Psoas muscle (tissue), 8 donors: ENCODE measurements around the gene YBX3. TPM values are rescaled to one million over a fixed set of nuclear protein-coding genes. Genes with fewer than 3 reads are reported as not detected.

Source experiments
- ATAC-seq, 4 donors: fragments of 200-7000 bp; cut with Tn5 transposase; one replicate each; pipeline ENCODE4 v1.9.1; 2020; ENCODE audit warnings: moderate library complexity in 3 of 4, mild to moderate bottlenecking in 2 of 4
- DNase-seq, 2 donors: peaks; one replicate each; pipeline ENCODE4 v3.0.0-alpha.2; 2020
- H3K27ac ChIP-seq: fragments of 200-600 bp; one replicate; pipeline ENCODE4 v1.8.0; 2022
- H3K27me3 ChIP-seq, 3 donors: fragments of 200-600 bp in 1 of 3; one replicate each; pipeline versions ENCODE4 v1.6.1 to v1.8.0; 2013 to 2022; ENCODE audit warnings: low read length in 2 of 3, mild to moderate bottlenecking in 2 of 3, moderate library complexity in 1 of 3; ENCODE audit not compliant: insufficient read depth in 3 of 3
- H3K36me3 ChIP-seq, 2 donors: fragments of 200-600 bp in 1 of 2; one replicate each; pipeline versions ENCODE4 v1.6.1 to v1.8.0; 2013 to 2022; ENCODE audit warnings: low read depth in 1 of 2, mild to moderate bottlenecking in 1 of 2, moderate library complexity in 1 of 2; ENCODE audit not compliant: insufficient read depth in 1 of 2
- H3K4me1 ChIP-seq: fragments of 200-600 bp; one replicate; pipeline ENCODE4 v1.8.0; 2022
- H3K4me3 ChIP-seq: fragments of 200-600 bp; one replicate; pipeline ENCODE4 v1.8.0; 2022; ENCODE audit warnings: mild to moderate bottlenecking
- H3K9me3 ChIP-seq: fragments of 200-600 bp; one replicate; pipeline ENCODE4 v1.8.0; 2022
- WGBS, 3 donors: extraction: QIAGEN DNeasy Blood & Tissue Kit; methylation state at CpG; one replicate each; pipeline versions ENCODE4 v1.1.6 to v1.1.7; 2013; 5-methylcytosine and 5-hydroxymethylcytosine counted together
- intact Hi-C, 2 donors: fragments of 100-400 bp; cut with DNase I; formaldehyde crosslinking; loops; one replicate each; pipeline versions ENCODE4 v1.11.0 to v1.14.2; 2022
- polyA plus RNA-seq, 3 donors: library from polyadenylated mRNA; stranded (reverse); fragments of 200-250 nt; gene quantifications; one replicate each; pipeline ENCODE4 v1.2.3, GENCODE V29; 2013
- total RNA-seq, 4 donors: library from RNA; stranded (reverse); fragmentation: NEBNext Ultra II Directional in 2 of 4; extraction: Animal tissue kit (Norgen Biotek cat#: 25700) in 2 of 4; gene quantifications; one replicate each; pipeline versions ENCODE4 v1.2.1 to v1.2.4, GENCODE V29; 2021 to 2023
- TF ChIP-seq, protein P1 (sequence below): fragments of 200-600 bp; IDR thresholded peaks from one replicate; pipeline ENCODE4 v1.8.0; 2022; ENCODE audit warnings: antibody characterized with exemption
- donor health status: healthy with polysubstance abuse.
- donor health status: DM: no; HTN: no; CAD: no; lungs with moderate emphysema.
- donor health status: Bipolar disorder and iron deficiency.
- donor health status: healthy.
- donor health status: DM: yes; HTN: yes; CAD: no.
- donor health status: DM: no; HTN: no; CAD: no.
- donor health status: DM: no; HTN: no; CAD: no.
- donor health status: DM: yes; HTN: yes; CAD: no.

The YBX3 gene
- total and polyA plus RNA-seq, 7 donors: 2,735 to 6,125 (median 4,885) TPM

DNA sequence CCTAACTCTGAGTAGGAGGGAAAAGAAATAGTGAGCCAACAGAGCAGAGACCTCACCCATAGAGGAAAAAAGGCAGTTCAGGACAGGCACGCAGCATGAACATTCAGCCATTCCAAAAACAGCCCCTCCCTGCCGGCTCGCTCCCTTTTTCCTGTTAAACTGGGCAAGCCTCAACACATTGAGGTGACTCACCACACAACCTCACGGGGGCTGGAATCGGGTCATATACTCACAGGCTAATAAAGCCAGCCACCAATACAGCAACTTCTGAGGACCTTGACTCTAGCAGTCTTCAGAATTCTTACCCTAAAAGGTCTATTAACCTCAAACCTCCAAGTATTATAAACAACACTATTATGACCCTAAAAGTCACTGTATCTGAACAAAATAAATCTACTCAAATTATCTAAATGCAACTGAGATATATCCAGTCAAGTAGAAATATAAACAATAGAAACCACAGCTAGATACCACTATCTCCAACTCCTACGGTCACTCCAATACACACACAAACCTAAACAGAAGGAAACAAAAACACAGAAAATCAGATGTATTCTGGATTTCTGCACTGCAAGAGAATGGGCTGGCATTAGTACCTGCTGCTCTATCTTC is 6.3 kb downstream of the YBX3 start:
- Histone ChIP-seq H3K36me3 (peaks cover 4 to 65% of the 10 kb centered on the region in 2 donors), H3K27me3 (no peaks in the 10 kb centered on the region), H3K9me3 (no peaks in the 10 kb centered on the region), H3K4me3 (peak overlapping the region; percentile 94), H3K27ac (peak overlapping the region; percentile 98), H3K4me1 (peaks cover 39% of the 10 kb centered on the region)
- ATAC-seq (peak; percentile 64 to 72 (median 68)), DNase-seq (peak; percentile 83 to 91)
- TF ChIP-seq, protein P1, sequence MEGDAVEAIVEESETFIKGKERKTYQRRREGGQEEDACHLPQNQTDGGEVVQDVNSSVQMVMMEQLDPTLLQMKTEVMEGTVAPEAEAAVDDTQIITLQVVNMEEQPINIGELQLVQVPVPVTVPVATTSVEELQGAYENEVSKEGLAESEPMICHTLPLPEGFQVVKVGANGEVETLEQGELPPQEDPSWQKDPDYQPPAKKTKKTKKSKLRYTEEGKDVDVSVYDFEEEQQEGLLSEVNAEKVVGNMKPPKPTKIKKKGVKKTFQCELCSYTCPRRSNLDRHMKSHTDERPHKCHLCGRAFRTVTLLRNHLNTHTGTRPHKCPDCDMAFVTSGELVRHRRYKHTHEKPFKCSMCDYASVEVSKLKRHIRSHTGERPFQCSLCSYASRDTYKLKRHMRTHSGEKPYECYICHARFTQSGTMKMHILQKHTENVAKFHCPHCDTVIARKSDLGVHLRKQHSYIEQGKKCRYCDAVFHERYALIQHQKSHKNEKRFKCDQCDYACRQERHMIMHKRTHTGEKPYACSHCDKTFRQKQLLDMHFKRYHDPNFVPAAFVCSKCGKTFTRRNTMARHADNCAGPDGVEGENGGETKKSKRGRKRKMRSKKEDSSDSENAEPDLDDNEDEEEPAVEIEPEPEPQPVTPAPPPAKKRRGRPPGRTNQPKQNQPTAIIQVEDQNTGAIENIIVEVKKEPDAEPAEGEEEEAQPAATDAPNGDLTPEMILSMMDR: no peak
- 4 to 11% (median 11%) methylated on average over 6 of the region's 6 CpGs for WGBS, 3 donors
- intact Hi-C loops: no loop called here

DNA sequence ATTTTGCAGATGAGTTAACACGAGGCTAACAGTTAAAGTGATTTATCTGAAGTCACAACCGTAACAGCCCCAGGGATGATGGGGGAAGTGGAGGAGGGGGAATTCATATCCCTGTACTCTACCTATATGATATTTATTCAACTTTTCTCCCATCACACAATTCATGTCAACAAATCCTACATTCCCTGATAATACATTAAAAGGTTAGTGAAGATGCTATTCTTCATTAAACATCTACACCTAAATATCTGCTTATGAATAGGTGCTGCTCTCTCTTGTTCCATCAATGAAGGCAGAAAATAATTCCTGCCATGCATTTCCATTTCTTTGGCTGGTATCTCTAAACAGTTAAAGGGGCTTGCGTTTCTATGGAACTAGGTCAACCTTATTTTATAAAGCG is 6.8 kb downstream of the YBX3 start:
- Histone ChIP-seq H3K4me3 (peak overlapping the region; percentile 94), H3K27ac (peak overlapping the region; percentile 98), H3K36me3 (peaks cover 4 to 70% of the 10 kb centered on the region in 2 donors), H3K4me1 (peaks cover 45% of the 10 kb centered on the region), H3K9me3 (no peaks in the 10 kb centered on the region), H3K27me3 (no peaks in the 10 kb centered on the region)
- intact Hi-C loops: no loop called here
- TF ChIP-seq, protein P1: no peak
- ATAC-seq (no peak), DNase-seq (no peak)
- WGBS, 3 donors: 9 to 31% (median 15%) methylated on average over 4 of the region's 4 CpGs

DNA sequence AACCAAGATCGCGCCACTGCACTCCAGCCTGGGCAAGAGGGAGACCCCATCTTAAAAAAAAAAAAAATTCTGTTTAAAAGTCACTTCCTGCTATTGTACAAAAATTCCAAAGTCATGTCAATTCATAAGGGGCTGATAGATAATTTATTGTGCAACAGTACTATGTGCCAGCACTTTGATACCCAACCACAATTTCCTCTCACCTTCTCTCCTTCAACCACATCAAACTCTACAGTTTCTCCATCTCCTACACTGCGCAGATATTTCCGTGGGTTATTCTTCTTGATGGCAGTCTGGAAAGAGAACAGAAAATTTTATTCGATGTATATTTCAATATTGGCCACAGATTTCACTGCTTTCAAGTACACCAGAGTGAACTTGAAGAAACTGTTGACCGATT is 7.6 kb downstream of the YBX3 start:
- Histone ChIP-seq H3K27ac (peak overlapping the region; percentile 98), H3K36me3 (peaks cover 4 to 78% of the 10 kb centered on the region in 2 donors), H3K4me1 (peaks cover 53% of the 10 kb centered on the region), H3K9me3 (no peaks in the 10 kb centered on the region), H3K4me3 (peak overlapping the region; percentile 94), H3K27me3 (no peaks in the 10 kb centered on the region)
- intact Hi-C loops: no loop called here
- DNase-seq (no peak), ATAC-seq (no peak)
- TF ChIP-seq, protein P1: no peak
- 89 to 97% (median 91%) methylated on average over 6 of the region's 6 CpGs for WGBS, 3 donors

DNA sequence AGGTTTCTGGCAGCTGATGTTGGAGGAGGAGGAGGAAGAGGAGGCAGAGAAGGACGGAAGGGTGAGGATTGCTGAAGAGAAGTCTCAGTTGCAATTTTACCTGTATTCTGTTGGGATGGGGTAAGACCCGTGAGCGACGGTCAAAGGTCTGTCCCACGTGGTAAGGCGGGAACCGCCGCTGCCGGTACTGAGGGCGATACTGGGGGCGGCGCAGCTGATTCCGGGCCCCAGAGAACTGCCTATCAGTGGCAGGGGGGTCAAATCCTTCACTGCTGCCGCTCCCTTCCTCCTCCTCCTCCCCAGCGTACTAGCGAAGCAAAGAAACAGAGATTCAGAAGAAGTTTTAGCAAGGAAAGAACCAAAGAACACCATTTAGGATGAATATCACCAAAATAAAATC is 13.3 kb downstream of the YBX3 start:
- peak in 3 of 4 donors; percentile 11 to 27 (median 19) for ATAC-seq
- Histone ChIP-seq H3K36me3 (peaks cover 13 to 100% of the 10 kb centered on the region in 2 donors), H3K4me3 (peak overlapping the region; percentile 94), H3K9me3 (no peaks in the 10 kb centered on the region), H3K27me3 (no peaks in the 10 kb centered on the region), H3K4me1 (peaks cover 96% of the 10 kb centered on the region), H3K27ac (peak overlapping the region; percentile 98)
- TF ChIP-seq, protein P1: no peak
- 78 to 91% (median 79%) methylated on average over 16 of the region's 16 CpGs for WGBS, 3 donors
- intact Hi-C loops: no loop called here
- DNase-seq: peak in 1 of 2 donors; percentile 53

DNA sequence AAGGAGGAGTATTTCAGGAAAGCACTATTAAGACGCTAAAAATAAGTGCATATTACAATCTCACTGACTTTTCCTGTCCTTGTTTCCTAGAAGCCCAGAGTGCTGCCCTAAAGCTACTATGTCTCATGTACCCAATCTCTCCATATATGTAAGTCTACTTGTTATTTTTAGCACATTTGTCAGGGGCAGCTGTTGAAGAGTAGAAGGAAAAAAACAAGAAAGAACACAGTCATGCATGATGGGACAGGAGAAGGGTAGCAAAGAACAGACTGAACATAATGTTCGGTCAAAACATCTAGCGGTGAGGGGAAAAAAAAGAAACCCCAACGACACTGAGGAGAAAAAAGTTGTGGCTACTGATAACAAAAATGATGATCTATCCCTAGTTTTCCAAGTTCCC is 14.3 kb downstream of the YBX3 start:
- no peak for DNase-seq
- 23 to 42% (median 25%) methylated on average over 4 of the region's 4 CpGs for WGBS, 3 donors
- intact Hi-C loops: no loop called here
- TF ChIP-seq, protein P1: no peak
- H3K4me1 ChIP-seq: peaks cover 96% of the 10 kb centered on the region
- peak overlapping the region; percentile 98 for H3K27ac ChIP-seq
- ATAC-seq: peak; percentile 74 to 85 (median 80)
- H3K36me3 ChIP-seq: peaks cover 15 to 100% of the 10 kb centered on the region in 2 donors
- H3K9me3 ChIP-seq: no peaks in the 10 kb centered on the region
- no peaks in the 10 kb centered on the region for H3K27me3 ChIP-seq
- peak overlapping the region; percentile 94 for H3K4me3 ChIP-seq
